Progenitor cell of endocrine pancreas (in vitro differentiated cells): ENCODE measurements around the gene ZFP90. TPM values are rescaled to one million over a fixed set of nuclear protein-coding genes. Genes with fewer than 3 reads are reported as not detected.

ENCODE experiments used
- DNase-seq: peaks from one replicate; pipeline ENCODE4 v3.0.0; 2021; ENCODE audit warnings: low spot score; ENCODE audit not compliant: unreplicated experiment
- H3K27ac Mint-ChIP-seq: 2 replicates; pipeline ENCODE4 v1.8.0; 2021; ENCODE audit warnings: mild to moderate bottlenecking, moderate library complexity, mixed read lengths
- H3K27me3 Mint-ChIP-seq: 2 replicates; pipeline ENCODE4 v1.8.0; 2021; ENCODE audit warnings: mixed read lengths
- H3K36me3 Mint-ChIP-seq: 2 replicates; pipeline ENCODE4 v1.8.0; 2022; ENCODE audit warnings: mixed read lengths; ENCODE audit not compliant: insufficient read depth
- H3K4me1 Mint-ChIP-seq: 2 replicates; pipeline ENCODE4 v1.8.0; 2021; ENCODE audit warnings: low read depth, mixed read lengths
- H3K4me3 Mint-ChIP-seq: 2 replicates; pipeline ENCODE4 v1.8.0; 2021; ENCODE audit warnings: low read depth, mild to moderate bottlenecking, moderate library complexity, mixed read lengths
- H3K9me3 Mint-ChIP-seq: 2 replicates; pipeline ENCODE4 v1.8.0; 2021; ENCODE audit warnings: low read depth, mixed read lengths
- CTCF ChIP-seq: fragments of 200-600 bp; sonication (generic); IDR thresholded peaks from one replicate; pipeline ENCODE4 v1.5.0; 2021; ENCODE audit warnings: antibody characterized with exemption, mild to moderate bottlenecking; ENCODE audit not compliant: unreplicated experiment
- long read RNA-seq: library from polyadenylated mRNA; unstranded; transcript quantifications from one replicate; pipeline ENCODE4 v2.0.0, GENCODE V29; 2020
- total RNA-seq: library from RNA; stranded (reverse); gene quantifications from 2 replicates; pipeline ENCODE4 v1.2.1, GENCODE V29; 2021

The ZFP90 gene
- 58.6 and 60.3 TPM in 2 replicates for total RNA-seq
- long read RNA-seq, full-length matches to known transcripts, result 27 of 49 reads
- long read RNA-seq, partial matches to known transcripts, result 7 of 49 reads
- long read RNA-seq, other reads (novel, unspliced or antisense), result 15 of 49 reads

GRCh38 chr16:68538880-68539701 lies at the start of gene ZFP90:
ZFP90 (plus strand) TSS chr16:68539291; CDS start chr16:68539793, 502 bp downstream.
- no peak for TF ChIP-seq CTCF
- peak; percentile 84 for DNase-seq
- H3K4me1 Mint-ChIP-seq, result peaks cover 8% of the 10 kb centered on the region
- peaks cover 5% of the 10 kb centered on the region for H3K9me3 Mint-ChIP-seq
- H3K27ac Mint-ChIP-seq, result peak within 1 kb of the TSS; percentile 96
- peak within 1 kb of the TSS; percentile 96 for H3K4me3 Mint-ChIP-seq
- H3K36me3 Mint-ChIP-seq, result peaks cover 31% of the 10 kb centered on the region
- H3K27me3 Mint-ChIP-seq, result no peaks in the 10 kb centered on the region

GRCh38 chr16:68490358-68490757 lies 48.7 kb upstream of the ZFP90 start:
- Mint-ChIP-seq H3K4me1 (peaks cover 14% of the 10 kb centered on the region), H3K27ac (peak overlapping the region; percentile 24), H3K4me3 (no peak overlapping the region), H3K9me3 (peaks cover 3% of the 10 kb centered on the region), H3K36me3 (no peaks in the 10 kb centered on the region), H3K27me3 (no peaks in the 10 kb centered on the region)
- no peak for DNase-seq
- TF ChIP-seq CTCF, result no peak

GRCh38 chr16:68490829-68491575 lies 48.1 kb upstream of the ZFP90 start:
- Mint-ChIP-seq H3K4me1 (peaks cover 14% of the 10 kb centered on the region), H3K27ac (peak overlapping the region; percentile 24), H3K27me3 (no peaks in the 10 kb centered on the region), H3K4me3 (no peak overlapping the region), H3K9me3 (peaks cover 3% of the 10 kb centered on the region), H3K36me3 (no peaks in the 10 kb centered on the region)
- DNase-seq, result no peak
- TF ChIP-seq CTCF, result no peak

- peaks cover 14% of the 10 kb centered on the region for H3K4me1 Mint-ChIP-seq
- no peaks in the 10 kb centered on the region for H3K27me3 Mint-ChIP-seq
- H3K27ac Mint-ChIP-seq, result no peak overlapping the region
- H3K9me3 Mint-ChIP-seq, result peaks cover 3% of the 10 kb centered on the region
- DNase-seq, result no peak
- no peak for TF ChIP-seq CTCF
- H3K4me3 Mint-ChIP-seq, result no peak overlapping the region
- H3K36me3 Mint-ChIP-seq, result no peaks in the 10 kb centered on the region
Measured at GRCh38 chr16:68491576-68491950, 47.5 kb upstream of the ZFP90 start.

GRCh38 chr16:68492151-68492542 lies 46.9 kb upstream of the ZFP90 start:
- no peak for TF ChIP-seq CTCF
- H3K9me3 Mint-ChIP-seq, result peaks cover 3% of the 10 kb centered on the region
- H3K4me3 Mint-ChIP-seq, result no peak overlapping the region
- no peak overlapping the region for H3K27ac Mint-ChIP-seq
- DNase-seq, result no peak
- H3K27me3 Mint-ChIP-seq, result no peaks in the 10 kb centered on the region
- H3K36me3 Mint-ChIP-seq, result no peaks in the 10 kb centered on the region
- H3K4me1 Mint-ChIP-seq, result peaks cover 9% of the 10 kb centered on the region
